GM19035 (cell line): ENCODE measurements around the gene CHIC2.

Experiments
- ATAC-seq: cut with Tn5 transposase; IDR thresholded peaks from one replicate; pipeline ENCODE4 v1.9.1; 2021; ENCODE audit not compliant: unreplicated experiment

The CHIC2 gene

DNA sequence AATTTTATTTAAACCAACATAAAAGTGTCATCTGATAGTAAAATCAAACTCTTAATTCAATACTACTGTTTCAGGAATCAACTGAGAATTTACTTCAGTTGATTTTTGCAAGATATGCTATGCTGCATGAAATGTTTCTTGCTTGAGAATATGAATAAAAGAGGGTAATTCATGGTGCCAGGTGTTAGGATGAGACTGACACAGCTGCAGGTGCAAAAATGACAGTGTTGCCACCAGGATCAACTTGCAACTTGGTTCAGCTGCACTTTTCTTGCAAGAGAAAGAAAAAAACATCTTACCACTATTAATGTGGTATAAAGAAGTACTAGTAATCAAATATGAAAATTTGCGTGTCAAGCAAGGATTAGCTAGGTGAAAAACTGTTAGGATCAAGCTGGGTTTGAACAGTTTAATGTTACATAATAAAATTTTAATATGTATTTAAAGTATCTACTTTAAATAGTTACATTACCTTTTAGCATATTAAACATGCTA lies 49.7 kb downstream of the CHIC2 start:
- no peak for ATAC-seq

- ATAC-seq, result no peak
Measured at GRCh38 chr4:54011201-54011600, 53.2 kb downstream of the CHIC2 start.

- no peak for ATAC-seq
Measured at GRCh38 chr4:54006755-54007154, 57.6 kb downstream of the CHIC2 start.

DNA sequence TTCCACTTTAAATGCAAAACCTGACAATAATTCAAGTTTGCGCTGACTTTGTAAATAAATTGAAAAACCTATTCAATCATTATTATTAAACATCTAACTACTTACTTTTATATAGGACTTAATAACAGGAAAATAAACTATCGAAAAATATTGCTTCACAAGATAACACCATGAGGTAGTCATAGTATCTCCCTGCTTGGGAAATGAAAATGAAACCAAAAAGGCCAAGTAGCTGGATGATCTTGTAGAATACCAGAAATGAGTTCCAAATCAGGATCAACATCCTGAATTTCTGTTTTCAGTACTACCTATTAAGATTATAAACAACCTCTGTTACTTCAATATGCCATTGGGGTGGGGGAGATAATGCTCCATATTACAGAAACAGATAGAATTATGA lies 58.9 kb downstream of the CHIC2 start:
- ATAC-seq, result no peak

DNA sequence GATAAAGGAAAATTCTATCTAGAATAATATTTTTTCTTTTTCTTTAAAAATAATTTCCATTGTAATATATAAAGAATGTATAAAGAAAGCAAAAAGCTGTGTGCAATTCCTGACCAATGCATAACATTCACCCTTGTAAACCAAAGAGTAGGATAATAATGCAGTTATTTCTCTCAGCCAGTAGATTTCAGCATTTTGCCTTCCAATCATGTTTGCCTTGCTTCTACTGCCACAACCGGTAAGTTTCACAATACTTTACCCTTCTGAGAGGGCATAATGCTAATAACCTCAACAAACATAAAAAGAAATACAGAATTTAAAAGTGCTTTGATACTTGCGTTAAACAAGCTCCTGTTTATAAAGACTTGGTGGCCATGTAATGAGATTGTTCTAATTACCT lies 59.9 kb downstream of the CHIC2 start:
- ATAC-seq, result no peak

DNA sequence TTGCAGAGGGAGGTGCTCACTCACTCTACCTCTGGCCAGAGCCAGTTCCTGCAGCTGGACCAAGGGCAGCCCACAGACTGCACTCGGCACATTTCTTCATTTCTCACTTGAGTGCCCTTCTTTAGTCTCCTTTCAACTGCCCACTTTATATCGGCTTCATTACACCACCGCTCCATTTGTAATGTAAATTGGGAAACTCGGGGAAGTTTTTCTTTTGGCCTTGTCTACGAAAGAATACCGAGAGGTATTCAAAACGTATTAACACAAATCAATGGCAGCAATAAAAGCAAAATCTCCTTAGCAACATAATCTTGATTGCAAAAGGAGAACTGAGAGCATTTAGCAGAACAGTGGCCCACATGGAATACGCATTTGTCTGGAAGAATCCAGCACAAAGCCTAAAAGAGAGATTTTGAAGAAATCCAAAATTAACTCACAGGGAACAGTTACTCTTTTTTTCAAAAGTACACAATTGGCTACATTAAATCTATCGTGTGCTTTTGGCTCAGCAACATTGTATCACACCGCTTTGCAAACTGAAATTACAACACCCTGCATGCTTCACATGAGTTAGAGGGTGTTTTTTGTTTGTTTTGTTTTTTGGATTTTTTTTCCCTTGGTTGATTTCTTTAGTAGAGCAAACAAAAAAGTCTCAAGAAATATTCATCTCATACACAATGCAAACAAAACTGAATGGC lies 62.6 kb downstream of the CHIC2 start:
- no peak for ATAC-seq

DNA sequence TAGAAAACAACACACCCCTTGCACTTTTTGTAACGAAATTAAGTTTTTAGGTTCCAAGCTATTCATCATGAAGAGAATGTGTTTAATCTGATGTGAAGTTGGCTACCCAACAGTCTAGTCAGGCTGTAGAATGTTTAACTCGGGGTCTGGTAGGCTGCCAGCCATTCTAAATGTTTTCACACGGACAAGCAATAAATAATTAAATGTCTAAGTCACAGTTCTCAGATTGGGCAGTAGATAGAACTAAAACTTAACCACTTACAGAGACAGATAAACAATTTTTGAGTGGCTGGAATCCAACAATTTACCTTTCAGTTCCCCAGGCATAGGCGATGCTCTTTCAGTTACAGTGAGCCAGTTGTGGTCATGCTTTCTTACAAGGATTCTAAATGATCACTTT lies 66.5 kb downstream of the CHIC2 start:
- no peak for ATAC-seq

DNA sequence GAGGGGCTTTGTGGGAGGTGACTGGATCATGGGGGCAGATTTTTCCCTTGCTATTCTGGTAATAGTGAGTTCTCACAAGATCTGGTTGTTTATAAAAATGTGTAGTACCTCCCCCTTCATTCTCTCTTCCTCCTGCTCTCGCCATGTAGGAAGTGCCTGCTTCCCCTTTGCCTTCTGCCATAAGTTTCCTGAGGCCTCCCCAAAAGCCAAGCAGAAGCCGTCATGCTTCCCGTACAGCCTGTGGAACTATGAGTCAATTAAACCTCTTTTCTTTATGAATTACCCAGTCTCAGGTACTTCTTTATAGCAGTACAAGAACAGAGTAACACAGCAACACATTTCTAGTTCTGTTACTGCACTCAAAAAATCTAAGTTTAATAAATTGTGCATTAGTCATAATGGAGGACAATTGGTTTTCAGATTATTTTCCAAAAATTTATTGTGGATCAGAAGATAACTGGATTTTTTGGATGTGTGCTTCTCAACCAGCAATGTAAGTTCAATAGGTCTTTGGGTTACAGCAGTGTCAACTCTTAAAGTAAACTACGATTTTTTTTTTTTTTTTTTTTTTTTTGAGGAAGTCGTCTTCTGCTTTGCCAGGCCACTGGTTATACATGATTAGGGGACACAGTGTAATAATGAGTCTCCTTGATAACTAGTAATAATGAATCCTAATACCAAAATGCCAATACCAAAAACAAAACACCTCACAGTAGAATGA lies 69.9 kb downstream of the CHIC2 start:
- ATAC-seq, result no peak

DNA sequence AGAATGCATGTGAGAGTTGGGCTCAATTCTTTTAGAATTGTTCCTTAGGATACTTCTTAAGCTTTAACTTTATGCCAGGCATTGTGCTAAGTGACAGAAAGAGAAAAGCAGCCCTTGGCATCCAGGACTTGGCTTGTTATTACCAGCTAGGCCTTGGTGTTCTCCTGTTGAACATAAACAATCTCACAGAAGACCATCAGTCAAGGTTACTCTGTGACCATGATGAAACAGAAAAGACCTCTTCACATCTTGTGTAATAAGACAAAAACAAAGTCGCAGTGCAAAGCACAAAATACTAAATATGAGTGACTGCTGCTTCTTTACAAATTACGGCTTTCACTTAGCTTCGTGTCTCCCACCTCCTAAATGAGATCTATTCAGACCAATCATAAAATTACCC lies 71.6 kb downstream of the CHIC2 start:
- ATAC-seq, result no peak

DNA sequence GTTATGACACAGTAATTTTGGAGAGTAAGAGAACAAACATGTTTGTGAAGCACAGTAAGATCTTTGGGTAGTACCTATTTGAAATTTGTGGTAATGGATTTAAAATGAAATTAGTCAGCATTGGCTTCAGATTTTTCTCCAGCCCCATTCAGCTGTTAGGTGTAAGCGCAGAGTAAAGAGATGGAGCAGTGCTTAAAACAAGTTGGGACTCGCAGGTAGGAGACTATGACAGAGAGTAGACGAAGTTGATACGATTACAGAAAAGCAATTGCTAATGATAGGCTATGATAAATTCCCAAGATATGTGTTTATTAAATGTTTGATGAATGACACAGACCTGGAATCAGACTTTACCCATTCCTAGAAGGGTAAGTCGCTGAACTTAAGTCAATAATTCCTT lies 72.6 kb downstream of the CHIC2 start:
- no peak for ATAC-seq

DNA sequence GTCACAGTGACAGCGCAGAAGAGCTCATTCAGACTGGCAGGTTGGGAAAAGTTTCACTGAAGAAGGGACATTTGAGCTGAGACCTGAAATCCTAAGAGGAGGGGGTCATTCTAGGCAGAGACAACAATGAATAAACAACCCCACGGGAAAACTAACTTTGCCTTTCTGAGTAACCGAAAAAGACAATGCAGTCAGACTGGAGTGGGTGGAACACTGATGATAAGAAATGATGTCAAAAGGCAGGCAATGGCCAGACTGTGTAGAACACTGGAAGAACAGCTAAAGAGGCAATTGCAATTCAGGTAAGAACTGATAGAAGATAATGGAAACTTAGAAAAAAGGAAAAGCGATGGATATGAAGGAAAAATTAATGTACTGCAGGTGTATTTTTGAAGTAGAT lies 73.8 kb downstream of the CHIC2 start:
- no peak for ATAC-seq

- ATAC-seq, result no peak
Measured at GRCh38 chr4:53987761-53988171, 76.6 kb downstream of the CHIC2 start.

DNA sequence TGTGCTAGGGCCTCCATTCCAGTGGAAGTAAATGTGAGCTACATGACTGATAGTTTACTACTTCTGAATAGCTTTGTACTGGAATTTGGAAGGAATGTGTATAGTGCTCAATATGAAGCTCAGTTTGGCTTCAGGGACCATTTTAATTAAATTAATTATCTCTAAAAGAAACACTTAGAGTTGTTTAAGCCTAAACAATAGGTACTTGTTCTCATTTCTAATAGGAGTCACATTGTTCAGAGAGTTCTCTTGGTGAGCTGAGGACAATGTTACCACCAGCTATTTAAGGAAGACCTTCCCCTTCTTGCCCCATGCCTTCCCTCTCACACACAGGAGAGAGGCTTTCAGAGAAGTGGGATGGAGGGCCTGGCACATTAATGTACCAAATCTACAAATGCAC lies 78.3 kb downstream of the CHIC2 start:
- ATAC-seq, result no peak

DNA sequence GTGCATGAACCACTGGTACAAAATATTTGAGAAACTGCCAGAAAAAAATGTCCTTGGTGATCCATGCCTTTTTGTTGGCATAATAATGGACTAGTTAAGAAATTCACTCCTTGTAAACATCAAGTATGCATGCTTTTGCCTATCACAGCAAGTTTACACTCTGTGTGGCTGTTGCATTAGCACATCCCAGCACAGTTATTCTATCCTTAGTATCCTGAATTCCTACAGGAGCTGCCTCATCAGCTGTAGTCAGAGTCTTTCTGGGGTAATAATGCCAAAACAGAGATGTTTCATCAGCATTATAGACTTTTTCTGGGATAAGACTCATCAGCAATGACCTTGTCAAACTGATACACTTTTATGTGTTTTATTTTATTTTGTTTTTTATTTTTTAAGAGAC lies 82.8 kb downstream of the CHIC2 start:
- no peak for ATAC-seq

DNA sequence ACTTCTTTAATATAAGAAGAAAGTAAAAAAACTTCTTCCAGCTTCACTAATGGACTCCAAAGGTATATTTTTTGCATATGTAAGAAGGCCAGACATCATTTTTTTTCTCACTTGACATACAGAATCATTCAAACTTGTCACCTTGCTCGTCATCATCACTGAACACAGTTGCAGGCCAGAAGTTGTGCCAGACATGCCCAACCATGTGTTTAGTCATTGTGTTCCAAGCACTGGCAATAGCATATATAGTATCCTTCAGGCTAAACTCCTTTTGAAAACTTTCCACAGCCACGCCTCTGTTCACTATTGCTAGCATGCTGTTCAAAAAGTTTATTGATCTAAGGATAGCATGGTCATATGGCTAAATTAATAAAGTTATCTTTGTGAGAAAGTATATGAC lies 83.3 kb downstream of the CHIC2 start:
- no peak for ATAC-seq

DNA sequence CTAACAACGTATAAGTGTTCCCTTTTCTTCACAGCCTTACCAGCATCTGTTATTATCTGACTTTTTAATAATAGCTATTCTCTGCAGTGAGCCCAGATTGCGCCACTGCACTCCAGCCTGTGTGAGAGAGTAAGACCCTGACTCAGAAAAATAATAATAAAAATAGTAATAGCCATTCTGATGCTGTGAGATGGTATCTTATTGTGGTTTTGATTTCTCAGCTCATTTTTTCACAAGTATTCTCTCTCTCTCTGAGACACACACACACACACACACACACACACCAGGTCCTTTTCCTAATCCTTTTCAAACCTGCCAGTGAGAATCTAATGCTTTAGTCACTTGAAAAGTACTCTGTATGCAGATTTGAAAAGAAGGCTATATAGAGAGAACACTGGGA lies 89.8 kb downstream of the CHIC2 start:
- no peak for ATAC-seq

DNA sequence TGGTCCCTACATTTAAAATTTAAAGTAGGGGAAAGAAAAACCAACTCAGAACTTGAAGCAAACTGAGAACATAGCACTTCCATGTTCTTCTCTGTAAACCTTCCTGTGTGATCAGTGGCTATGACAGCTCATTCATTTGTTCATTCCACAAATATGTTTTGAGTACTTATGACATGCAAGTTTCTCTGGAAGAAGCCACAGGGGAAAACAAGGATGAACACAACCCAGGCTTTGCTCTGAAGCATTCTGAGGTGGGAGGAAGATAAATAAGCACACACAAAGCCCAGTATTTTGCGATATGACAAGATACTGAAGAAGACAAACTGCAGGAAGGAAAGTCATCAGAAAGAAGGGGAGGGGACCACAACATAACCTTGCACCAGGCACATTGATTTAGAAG lies 96.4 kb downstream of the CHIC2 start:
- ATAC-seq, result no peak

GRCh38 chr4:53963781-53964180 lies 100.6 kb downstream of the CHIC2 start:
- ATAC-seq, result no peak

GRCh38 chr4:53963336-53963735 lies 101.1 kb downstream of the CHIC2 start:
- no peak for ATAC-seq

DNA sequence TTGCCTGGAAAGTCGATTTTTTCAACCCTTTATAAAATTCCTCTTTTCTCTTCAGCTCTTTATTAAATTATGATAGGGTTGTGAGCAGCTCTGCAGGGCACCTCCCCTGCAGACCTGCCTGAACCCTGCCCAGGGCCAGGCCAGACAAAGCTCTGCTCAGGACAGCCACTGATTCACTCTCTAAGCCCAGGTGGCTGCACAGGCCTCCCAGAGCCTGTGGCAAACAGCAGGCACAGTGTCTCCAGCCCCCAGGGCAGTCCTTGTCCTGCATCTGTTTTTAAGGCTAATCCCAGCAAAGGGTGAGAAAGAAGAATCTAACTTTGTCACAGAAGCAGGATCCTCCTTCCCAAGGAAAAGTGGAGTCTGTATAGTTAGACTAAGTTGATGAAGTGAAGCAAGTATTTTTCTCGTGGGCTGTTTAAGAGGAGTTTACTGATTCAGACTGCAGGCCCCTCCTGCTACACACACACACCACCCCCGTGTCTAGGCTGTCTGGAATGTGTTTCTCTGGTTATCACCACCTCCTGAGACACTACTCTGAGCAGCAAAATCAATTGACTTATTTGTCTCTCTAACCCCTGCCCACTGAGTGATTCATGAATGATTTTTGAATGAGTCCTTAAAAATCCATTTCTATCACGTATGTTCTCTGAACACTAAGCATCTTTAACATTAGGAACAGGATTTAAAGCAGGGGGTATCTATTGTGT lies 101.7 kb downstream of the CHIC2 start:
- no peak for ATAC-seq

DNA sequence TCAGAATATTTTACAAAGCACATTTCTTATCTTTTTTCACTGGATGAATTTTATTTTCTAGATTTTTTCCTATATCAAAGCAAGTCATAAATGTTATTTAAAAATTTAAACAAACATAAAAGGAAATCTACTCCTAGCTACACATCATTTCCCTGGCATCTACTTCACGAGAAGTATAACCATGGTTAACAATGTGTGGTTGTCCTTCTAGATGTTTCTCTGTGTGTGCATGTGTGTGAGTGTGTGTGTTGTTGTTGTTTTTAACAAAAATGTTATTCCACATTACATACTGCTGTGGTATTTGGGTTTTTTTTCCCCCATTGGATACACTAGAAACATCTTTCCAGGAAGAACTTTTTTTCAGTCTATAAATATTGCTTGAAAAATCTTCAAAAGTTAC lies 103.1 kb downstream of the CHIC2 start:
- no peak for ATAC-seq

GRCh38 chr4:53960843-53961242 lies 103.6 kb downstream of the CHIC2 start:
- ATAC-seq, result no peak
